ENCODE measurements around the gene TTC9B. TPM values are rescaled to one million over a fixed set of nuclear protein-coding genes. Genes with fewer than 3 reads are reported as not detected.
A peak's percentile ranks its signal among the peaks of the same experiment; 100 is the strongest.

The TTC9B gene
- total RNA-seq, 1 donor from 2014 or later, result not detected

GRCh38 chr19:40265055-40265762 is 47.0 kb upstream of the TTC9B start:
- Histone ChIP-seq H3K36me3 (peaks cover 30% of the 10 kb centered on the region), H3K27me3 (ENCODE audit: low read depth) (no peaks in the 10 kb centered on the region), H3K27ac (no peak overlapping the region), H3K4me3 (no peak overlapping the region), H3K9me3 (no peaks in the 10 kb centered on the region), H3K4me1 (peaks cover 14% of the 10 kb centered on the region)
- no peak for TF ChIP-seq CTCF (IDR thresholded peaks at IDR 0.05)
- DNase-seq, result peak; percentile 37
- ATAC-seq, result no peak
- intact Hi-C loops (cut with DNase I), result no loop called here

- Histone ChIP-seq H3K36me3 (peaks cover 30% of the 10 kb centered on the region), H3K27me3 (ENCODE audit: low read depth) (no peaks in the 10 kb centered on the region), H3K27ac (no peak overlapping the region), H3K9me3 (no peaks in the 10 kb centered on the region), H3K4me3 (no peak overlapping the region), H3K4me1 (peaks cover 14% of the 10 kb centered on the region)
- peak; percentile 21 for DNase-seq
- no peak for ATAC-seq
- no peak for TF ChIP-seq CTCF (IDR thresholded peaks at IDR 0.05)
- intact Hi-C loops (cut with DNase I), result no loop called here
Measured at GRCh38 chr19:40264314-40265054, 46.3 kb upstream of the TTC9B start.

- H3K27ac ChIP-seq, result no peak overlapping the region
- intact Hi-C loops (cut with DNase I), result no loop called here
Measured at GRCh38 chr19:40263440-40264313, 45.5 kb upstream of the TTC9B start.

GRCh38 chr19:40262422-40262821 is 44.2 kb upstream of the TTC9B start:
- no peak for DNase-seq
- no peak for ATAC-seq
- intact Hi-C loops (cut with DNase I), result no loop called here

More at GRCh38 chr19:40263440-40264313, 45.5 kb upstream of the TTC9B start:
- Histone ChIP-seq H3K27me3 (ENCODE audit: low read depth) (no peaks in the 10 kb centered on the region), H3K9me3 (no peaks in the 10 kb centered on the region), H3K4me1 (peaks cover 14% of the 10 kb centered on the region), H3K4me3 (no peak overlapping the region), H3K36me3 (peaks cover 30% of the 10 kb centered on the region)
- no peak for ATAC-seq
- DNase-seq, result no peak
- no peak for TF ChIP-seq CTCF (IDR thresholded peaks at IDR 0.05)

More at GRCh38 chr19:40262422-40262821, 44.2 kb upstream of the TTC9B start:
- no peak for TF ChIP-seq CTCF (IDR thresholded peaks at IDR 0.05)
- H3K27me3 ChIP-seq (ENCODE audit: low read depth), result no peaks in the 10 kb centered on the region
- H3K9me3 ChIP-seq, result no peaks in the 10 kb centered on the region
- peaks cover 8% of the 10 kb centered on the region for H3K4me1 ChIP-seq
- H3K36me3 ChIP-seq, result peaks cover 30% of the 10 kb centered on the region
- H3K4me3 ChIP-seq, result no peak overlapping the region
- H3K27ac ChIP-seq, result no peak overlapping the region

Measured in lower lobe of right lung (tissue), 2 donors.